ENCODE results near the gene ADAM22. TPM values are rescaled to one million over a fixed set of nuclear protein-coding genes. Genes with fewer than 3 reads are reported as not detected.

ADAM22 gene
- total and polyA plus RNA-seq, 2 donors (not counting 1 experiment from before 2014, with no cell fraction given), result 0.30 to 1.8 TPM

DNA sequence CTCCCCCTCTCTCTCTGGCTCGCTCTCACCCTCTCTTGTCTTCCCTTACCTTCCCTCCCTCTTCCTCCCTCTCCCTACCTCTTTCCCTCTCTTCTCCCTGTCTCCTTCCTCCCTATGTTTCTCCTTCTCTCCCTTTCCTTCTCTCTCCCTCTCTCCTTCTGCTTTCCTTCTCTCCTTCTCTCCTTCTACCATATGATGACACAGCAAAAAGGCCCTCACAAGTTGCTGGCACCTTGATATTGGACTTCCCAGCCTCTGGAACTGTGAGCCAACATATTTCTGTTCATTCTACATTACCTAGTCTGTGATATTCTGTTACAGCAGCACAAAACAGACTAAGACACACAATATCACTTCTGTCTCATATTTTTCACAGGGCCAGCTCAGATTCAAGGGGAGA is 135.0 kb downstream of the ADAM22 start:
- TF ChIP-seq EZH2 (IDR thresholded peaks at IDR 0.05; ENCODE audit: borderline replicate concordance, insufficient read depth, low read depth, low read length, poor library complexity, severe bottlenecking), result no peak
- TF ChIP-seq, protein P1, sequence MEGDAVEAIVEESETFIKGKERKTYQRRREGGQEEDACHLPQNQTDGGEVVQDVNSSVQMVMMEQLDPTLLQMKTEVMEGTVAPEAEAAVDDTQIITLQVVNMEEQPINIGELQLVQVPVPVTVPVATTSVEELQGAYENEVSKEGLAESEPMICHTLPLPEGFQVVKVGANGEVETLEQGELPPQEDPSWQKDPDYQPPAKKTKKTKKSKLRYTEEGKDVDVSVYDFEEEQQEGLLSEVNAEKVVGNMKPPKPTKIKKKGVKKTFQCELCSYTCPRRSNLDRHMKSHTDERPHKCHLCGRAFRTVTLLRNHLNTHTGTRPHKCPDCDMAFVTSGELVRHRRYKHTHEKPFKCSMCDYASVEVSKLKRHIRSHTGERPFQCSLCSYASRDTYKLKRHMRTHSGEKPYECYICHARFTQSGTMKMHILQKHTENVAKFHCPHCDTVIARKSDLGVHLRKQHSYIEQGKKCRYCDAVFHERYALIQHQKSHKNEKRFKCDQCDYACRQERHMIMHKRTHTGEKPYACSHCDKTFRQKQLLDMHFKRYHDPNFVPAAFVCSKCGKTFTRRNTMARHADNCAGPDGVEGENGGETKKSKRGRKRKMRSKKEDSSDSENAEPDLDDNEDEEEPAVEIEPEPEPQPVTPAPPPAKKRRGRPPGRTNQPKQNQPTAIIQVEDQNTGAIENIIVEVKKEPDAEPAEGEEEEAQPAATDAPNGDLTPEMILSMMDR (IDR thresholded peaks at IDR 0.05), result no peak
- Mint-ChIP-seq H3K4me3 (no peak overlapping the region), H3K4me1 (no peaks in the 10 kb centered on the region), H3K9me3 (ENCODE audit: insufficient read depth) (no peaks in the 10 kb centered on the region), H3K27ac (no peak overlapping the region), H3K27me3 (peaks cover 4% of the 10 kb centered on the region)
- H3K79me2 ChIP-seq (ENCODE audit: control insufficient read depth, insufficient read depth, low read length), result no peaks in the 10 kb centered on the region
- H3K4me2 ChIP-seq (replicated peaks; ENCODE audit: low read depth, low read length, poor library complexity, severe bottlenecking), result no peak overlapping the region
- intact Hi-C loops (cut with micrococcal nuclease), result no loop called here
- H3K36me3 ChIP-seq (replicated peaks in 1 of 2; ENCODE audit: control extremely low read depth in 1 of 2, control insufficient read depth in 1 of 2, extremely low read depth in 1 of 2, insufficient read depth in 2 of 2, low read length in 1 of 2), result no peaks in the 10 kb centered on the region
- no peak overlapping the region for H3K4me3 ChIP-seq (ENCODE audit: control extremely low read depth in 1 of 5, extremely low read depth in 1 of 5, insufficient read depth in 1 of 5, low read depth in 2 of 5, low read length in 4 of 5)
- no peaks in the 10 kb centered on the region for H3K4me1 ChIP-seq (ENCODE audit: control insufficient read depth in 2 of 2, insufficient read depth in 2 of 2, low read length in 2 of 2)
- H3K9me3 ChIP-seq (ENCODE audit: control extremely low read depth in 1 of 3, control insufficient read depth in 2 of 3, insufficient read depth in 1 of 3, low read length in 2 of 3), result no peaks in the 10 kb centered on the region
- no peaks in the 10 kb centered on the region for H3K27me3 ChIP-seq (replicated peaks in 1 of 4; ENCODE audit: control extremely low read depth in 1 of 4, control insufficient read depth in 3 of 4, insufficient read depth in 4 of 4, low read length in 3 of 4)
- no peak overlapping the region for H3K9ac ChIP-seq (ENCODE audit: low read length)
- ChIA-PET CTCF (no interaction called here), POLR2A (no interaction called here)
- no peaks in the 10 kb centered on the region for H4K20me1 ChIP-seq (ENCODE audit: control insufficient read depth, insufficient read depth, low read length, poor library complexity, severe bottlenecking)
- DNase-seq, result no peak
- no peak overlapping the region for H3K27ac ChIP-seq (ENCODE audit: low read length in 2 of 2)
- no peak for ATAC-seq (ENCODE audit: low read depth)
- WGBS (ENCODE audit: insufficient coverage), result 100% methylated on average over 1 of the region's 1 CpG
- H2AFZ ChIP-seq (ENCODE audit: insufficient read depth, low read depth, low read length, poor library complexity, severe bottlenecking), result no peak overlapping the region

DNA sequence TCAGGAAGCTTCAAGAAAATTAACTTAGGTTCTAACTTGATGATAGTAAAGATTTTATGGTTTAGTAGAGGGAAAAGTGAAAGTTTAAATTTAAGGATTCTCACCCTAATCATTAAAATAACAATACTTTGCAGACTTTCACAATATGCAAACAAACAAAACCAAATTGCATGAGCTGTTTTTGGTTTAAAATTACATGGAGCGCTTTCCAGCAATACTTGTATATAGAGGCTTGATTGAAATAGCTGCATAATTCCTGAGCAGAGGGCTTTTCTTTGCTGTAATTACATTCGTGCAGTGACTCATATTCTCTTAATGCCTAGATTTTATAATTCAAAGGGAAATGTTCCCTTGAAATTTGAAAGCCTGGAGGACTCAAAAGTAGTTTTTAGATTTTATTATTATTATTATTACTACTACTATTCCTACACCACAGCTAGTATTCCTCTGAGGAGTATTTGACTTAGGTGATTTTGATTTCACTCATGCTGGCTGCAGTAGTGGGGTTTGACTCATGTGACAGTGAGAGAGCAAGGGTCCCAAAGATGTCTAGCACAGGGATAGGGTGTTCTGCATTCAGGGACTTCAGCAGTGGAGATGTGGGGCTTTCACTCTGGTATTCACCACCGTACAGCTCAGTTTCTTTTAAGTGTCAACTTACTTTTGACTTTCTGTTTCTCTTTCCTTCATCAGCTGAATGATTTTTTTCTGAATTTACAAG is 138.1 kb downstream of the ADAM22 start:
- ChIA-PET POLR2A (no interaction called here), CTCF (no interaction called here)
- intact Hi-C loops (cut with micrococcal nuclease), result no loop called here
- Mint-ChIP-seq H3K4me1 (no peaks in the 10 kb centered on the region), H3K9me3 (ENCODE audit: insufficient read depth) (no peaks in the 10 kb centered on the region), H3K27me3 (peaks cover 4% of the 10 kb centered on the region), H3K4me3 (no peak overlapping the region), H3K27ac (no peak overlapping the region)
- Histone ChIP-seq H3K9ac (ENCODE audit: low read length) (no peak overlapping the region), H3K79me2 (ENCODE audit: control insufficient read depth, insufficient read depth, low read length) (no peaks in the 10 kb centered on the region), H3K27me3 (replicated peaks in 1 of 4; ENCODE audit: control extremely low read depth in 1 of 4, control insufficient read depth in 3 of 4, insufficient read depth in 4 of 4, low read length in 3 of 4) (no peaks in the 10 kb centered on the region), H2AFZ (ENCODE audit: insufficient read depth, low read depth, low read length, poor library complexity, severe bottlenecking) (no peak overlapping the region), H3K27ac (ENCODE audit: low read length in 2 of 2) (no peak overlapping the region), H3K9me3 (ENCODE audit: control extremely low read depth in 1 of 3, control insufficient read depth in 2 of 3, insufficient read depth in 1 of 3, low read length in 2 of 3) (no peaks in the 10 kb centered on the region), H3K4me3 (ENCODE audit: control extremely low read depth in 1 of 5, extremely low read depth in 1 of 5, insufficient read depth in 1 of 5, low read depth in 2 of 5, low read length in 4 of 5) (no peak overlapping the region), H3K4me1 (ENCODE audit: control insufficient read depth in 2 of 2, insufficient read depth in 2 of 2, low read length in 2 of 2) (no peaks in the 10 kb centered on the region), H3K36me3 (replicated peaks in 1 of 2; ENCODE audit: control extremely low read depth in 1 of 2, control insufficient read depth in 1 of 2, extremely low read depth in 1 of 2, insufficient read depth in 2 of 2, low read length in 1 of 2) (no peaks in the 10 kb centered on the region), H4K20me1 (ENCODE audit: control insufficient read depth, insufficient read depth, low read length, poor library complexity, severe bottlenecking) (no peaks in the 10 kb centered on the region), H3K4me2 (replicated peaks; ENCODE audit: low read depth, low read length, poor library complexity, severe bottlenecking) (no peak overlapping the region)
- DNase-seq, result no peak
- no peak for ATAC-seq (ENCODE audit: low read depth)
- TF ChIP-seq, protein P1 (IDR thresholded peaks at IDR 0.05), result no peak
- no peak for TF ChIP-seq EZH2 (IDR thresholded peaks at IDR 0.05; ENCODE audit: borderline replicate concordance, insufficient read depth, low read depth, low read length, poor library complexity, severe bottlenecking)
- no CpG with 5 or more reads among the region's 3 CpGs for WGBS (ENCODE audit: insufficient coverage)
